GM18951 (cell line): ENCODE results near the gene MZT2B.
"Not testable (repeated sequence)": the region's sequence is repeated elsewhere in the genome, so short reads cannot be mapped to it uniquely, and the experiment has no call there.

Source experiments
- POLR2A ChIP-seq: IDR thresholded peaks from 4 replicates; pipeline ENCODE4 v1.6.1; 2011; ENCODE audit warnings: mild to moderate bottlenecking; ENCODE audit not compliant: insufficient read length, insufficient read depth; ENCODE audit errors: extremely low read depth
- in situ Hi-C: fragments of 300-500 bp; cut with MboI; formaldehyde crosslinking; loops from one replicate; pipeline ENCODE4 v1.12.0; 2022; ENCODE audit warnings: low sequenced_read_pairs, mixed read lengths, inconsistent platforms; ENCODE audit not compliant: unreplicated experiment

MZT2B gene

GRCh38 chr2:130198343-130198742 is 16.3 kb downstream of the MZT2B start, which contains the start of gene TUBA3E:
Gene TUBA3E, minus strand, starts transcription at chr2:130198439. Its CDS starts 79 bp downstream, at chr2:130198360.
- TF ChIP-seq POLR2A, result no peak
- in situ Hi-C loops, result loop anchor here (25.0 kb wide), 1 partner anchor 139 kb away; the partner anchor contains the start of gene IMP4

- in situ Hi-C loops, result not testable (repeated sequence)
Measured at GRCh38 chr2:130202518-130202917, 20.5 kb downstream of the MZT2B start.

- in situ Hi-C loops, result not testable (repeated sequence)
Measured at GRCh38 chr2:130203150-130203549, 21.1 kb downstream of the MZT2B start.

GRCh38 chr2:130207051-130207450 is 25.0 kb downstream of the MZT2B start:
- in situ Hi-C loops, result not testable (repeated sequence)

GRCh38 chr2:130219147-130219546 is 37.1 kb downstream of the MZT2B start:
- in situ Hi-C loops, result loop anchor here (10.0 kb wide), 1 partner anchor 1236 kb away; no protein-coding TSS in a partner anchor

GRCh38 chr2:130220505-130220904 is 38.4 kb downstream of the MZT2B start:
- in situ Hi-C loops, result not testable (repeated sequence)

GRCh38 chr2:130222523-130222922 is 40.5 kb downstream of the MZT2B start:
- in situ Hi-C loops, result not testable (repeated sequence)

- in situ Hi-C loops, result not testable (repeated sequence)
Measured at GRCh38 chr2:130228005-130228404, 45.9 kb downstream of the MZT2B start.

- in situ Hi-C loops, result not testable (repeated sequence)
Measured at GRCh38 chr2:130228467-130229160, 46.6 kb downstream of the MZT2B start.

GRCh38 chr2:130229161-130229510 is 47.1 kb downstream of the MZT2B start:
- in situ Hi-C loops, result not testable (repeated sequence)

GRCh38 chr2:130230376-130230775 is 48.3 kb downstream of the MZT2B start:
- in situ Hi-C loops, result loop anchor here (5.0 kb wide), 1 partner anchor 1212 kb away; no protein-coding TSS in a partner anchor

- in situ Hi-C loops, result loop anchor here (5.0 kb wide), 1 partner anchor 1211 kb away; no protein-coding TSS in a partner anchor
Measured at GRCh38 chr2:130230907-130231306, 48.8 kb downstream of the MZT2B start.

- no peak for TF ChIP-seq POLR2A
- in situ Hi-C loops, result loop anchor here (5.0 kb wide), 1 partner anchor 1211 kb away; no protein-coding TSS in a partner anchor
Measured at GRCh38 chr2:130231656-130232055, 49.6 kb downstream of the MZT2B start.

GRCh38 chr2:130233066-130233465 is 51.0 kb downstream of the MZT2B start:
- in situ Hi-C loops, result loop anchor here (5.0 kb wide), 1 partner anchor 1209 kb away; no protein-coding TSS in a partner anchor

GRCh38 chr2:130239581-130239980 is 57.5 kb downstream of the MZT2B start:
- in situ Hi-C loops, result not testable (repeated sequence)
